HG02798 (cell line): ENCODE data around the gene ACVR1B.

Experiments
- ATAC-seq: cut with Tn5 transposase; IDR thresholded peaks from one replicate; pipeline ENCODE4 v1.9.1; 2021; ENCODE audit warnings: mild to moderate bottlenecking; ENCODE audit not compliant: unreplicated experiment, poor library complexity

Gene ACVR1B

GRCh38 chr12:51994539-51994820, 43.0 kb downstream of the ACVR1B start:
- no peak for ATAC-seq

- ATAC-seq = no peak
These were observed 43.5 kb downstream of the ACVR1B start for GRCh38 chr12:51994959-51995358.

- ATAC-seq = no peak
These were observed 45.6 kb downstream of the ACVR1B start for GRCh38 chr12:51997136-51997535.

GRCh38 chr12:52003016-52003550, 51.6 kb downstream of the ACVR1B start:
- no peak for ATAC-seq

GRCh38 chr12:52003591-52003990, 52.1 kb downstream of the ACVR1B start:
- ATAC-seq = no peak

- ATAC-seq = no peak
These were observed 52.6 kb downstream of the ACVR1B start for GRCh38 chr12:52004042-52004648.

- no peak for ATAC-seq
These were observed 53.9 kb downstream of the ACVR1B start for GRCh38 chr12:52005218-52005902.

GRCh38 chr12:52005903-52006703, 54.6 kb downstream of the ACVR1B start:
- ATAC-seq = peak; percentile 70

- ATAC-seq = no peak
These were observed 55.2 kb downstream of the ACVR1B start, which contains the start of gene TAMALIN for GRCh38 chr12:52006726-52007157. Gene TAMALIN (plus strand): TSS chr12:52006946. CDS start chr12:52007020, 74 bp downstream.

- ATAC-seq = no peak
These were observed 55.8 kb downstream of the ACVR1B start for GRCh38 chr12:52007158-52007921.

- ATAC-seq = no peak
These were observed 56.5 kb downstream of the ACVR1B start for GRCh38 chr12:52007982-52008510.

- ATAC-seq = no peak
These were observed 57.7 kb downstream of the ACVR1B start for GRCh38 chr12:52009081-52009751.

- no peak for ATAC-seq
These were observed 58.7 kb downstream of the ACVR1B start for GRCh38 chr12:52010152-52010622.

GRCh38 chr12:52010692-52011601, 59.4 kb downstream of the ACVR1B start:
- no peak for ATAC-seq

- no peak for ATAC-seq
These were observed 60.2 kb downstream of the ACVR1B start for GRCh38 chr12:52011602-52012214.

GRCh38 chr12:52013626-52014310, 62.3 kb downstream of the ACVR1B start:
- ATAC-seq = no peak
